HEK293 (cell line): ENCODE results near the gene CDKN2D.
A peak's percentile ranks its signal among the peaks of the same experiment; 100 is the strongest.

Source experiments
- CTCF ChIA-PET: fragments of 350-600 bp; formaldehyde crosslinking; extraction: SDS; loops from one replicate; lab custom pipeline; 2021; ENCODE audit warnings: antibody characterized with exemption; lab: Yijun Ruan, JAX
- POLR2A ChIA-PET: fragments of 300-600 bp; formaldehyde crosslinking; extraction: SDS; loops from one replicate; lab custom pipeline; 2020; ENCODE audit warnings: antibody characterized with exemption, inconsistent platforms; lab: Yijun Ruan, JAX
- H3K27ac ChIP-seq: fragments of 200-500 bp; sonication (Bioruptor generic); 2 replicates; pipeline ENCODE4 v1.5.1; 2014; ENCODE audit warnings: low read depth, low read length, control low read depth, inconsistent platforms; ENCODE audit errors: extremely low read depth
- H3K36me3 ChIP-seq, 2 experiments: fragments of 200-500 bp in 1 of 2; sonication (Bioruptor generic) in 1 of 2; 1 replicate in 1 of 2; 2 replicates in 1 of 2; pipeline ENCODE4 v1.5.1; 2014 to 2017; ENCODE audit warnings: inconsistent platforms in 2 of 2, low read length in 2 of 2; ENCODE audit not compliant: control insufficient read depth in 2 of 2, insufficient read depth in 1 of 2
- H3K4me1 ChIP-seq: fragments of 200-500 bp; sonication (Bioruptor generic); 2 replicates; pipeline ENCODE4 v1.5.1; 2014; ENCODE audit warnings: mild to moderate bottlenecking, low read length, inconsistent platforms; ENCODE audit not compliant: control insufficient read depth, insufficient read depth
- H3K4me3 ChIP-seq: 2 replicates; pipeline ENCODE4 v1.5.1; 2011; ENCODE audit warnings: low read depth, mild to moderate bottlenecking, control low read depth, low read length, moderate library complexity
- H3K9me3 ChIP-seq: fragments of 200-500 bp; sonication (Bioruptor generic); 2 replicates; pipeline ENCODE4 v1.5.1; 2014; ENCODE audit warnings: low read depth, low read length, inconsistent platforms; ENCODE audit not compliant: control insufficient read depth, insufficient read depth
- GLIS1 ChIP-seq: fragments of 450-650 bp; formaldehyde crosslinking; IDR thresholded peaks from 2 replicates; pipeline ENCODE4 v1.5.1; 2016; ENCODE audit warnings: missing biosample characterization, missing genetic modification characterization
- SP7 ChIP-seq: fragments of 450-650 bp; formaldehyde crosslinking; IDR thresholded peaks from 2 replicates; pipeline ENCODE4 v1.5.1; 2016; ENCODE audit warnings: missing biosample characterization, missing genetic modification characterization
- YY1 ChIP-seq: fragments of 450-650 bp; formaldehyde crosslinking; IDR thresholded peaks from 2 replicates; pipeline ENCODE4 v1.5.1; 2018; ENCODE audit warnings: missing biosample characterization, missing genetic modification characterization
- ZFP41 ChIP-seq: fragments of 450-650 bp; formaldehyde crosslinking; IDR thresholded peaks from 2 replicates; pipeline ENCODE4 v1.5.1; 2016; ENCODE audit warnings: missing biosample characterization, missing genetic modification characterization, borderline replicate concordance
- ZNF121 ChIP-seq: fragments of 450-650 bp; formaldehyde crosslinking; IDR thresholded peaks from 2 replicates; pipeline ENCODE4 v1.5.1; 2016; ENCODE audit warnings: missing biosample characterization, missing genetic modification characterization
- ZNF23 ChIP-seq: fragments of 450-650 bp; formaldehyde crosslinking; IDR thresholded peaks from 2 replicates; pipeline ENCODE4 v1.5.1; 2016; ENCODE audit warnings: missing biosample characterization, missing genetic modification characterization, borderline replicate concordance
- ZNF24 ChIP-seq: fragments of 450-650 bp; formaldehyde crosslinking; IDR thresholded peaks from 2 replicates; pipeline ENCODE4 v1.5.1; 2016; ENCODE audit warnings: missing biosample characterization, missing genetic modification characterization
- ZNF335 ChIP-seq: fragments of 450-650 bp; formaldehyde crosslinking; conservative IDR thresholded peaks from 2 replicates; pipeline ENCODE4 v1.5.1; 2016; ENCODE audit warnings: missing biosample characterization, missing genetic modification characterization
- ZNF660 ChIP-seq: fragments of 450-650 bp; IDR thresholded peaks from 2 replicates; pipeline ENCODE4 v1.5.1; 2018; ENCODE audit warnings: missing biosample characterization, mild to moderate bottlenecking, missing genetic modification characterization
- ZNF677 ChIP-seq: fragments of 450-650 bp; IDR thresholded peaks from 2 replicates; pipeline ENCODE4 v1.5.0; 2018; ENCODE audit warnings: missing biosample characterization, mild to moderate bottlenecking, missing genetic modification characterization, moderate library complexity
- TF ChIP-seq, protein P1 (sequence below): fragments of 450-650 bp; formaldehyde crosslinking; IDR thresholded peaks from 2 replicates; pipeline ENCODE4 v1.5.1; 2017; ENCODE audit warnings: missing biosample characterization, missing genetic modification characterization
- TF ChIP-seq, protein P2 (sequence below): fragments of 450-650 bp; formaldehyde crosslinking; IDR thresholded peaks from 2 replicates; pipeline ENCODE4 v1.5.1; 2016; ENCODE audit warnings: missing biosample characterization, missing genetic modification characterization

Gene CDKN2D

DNA sequence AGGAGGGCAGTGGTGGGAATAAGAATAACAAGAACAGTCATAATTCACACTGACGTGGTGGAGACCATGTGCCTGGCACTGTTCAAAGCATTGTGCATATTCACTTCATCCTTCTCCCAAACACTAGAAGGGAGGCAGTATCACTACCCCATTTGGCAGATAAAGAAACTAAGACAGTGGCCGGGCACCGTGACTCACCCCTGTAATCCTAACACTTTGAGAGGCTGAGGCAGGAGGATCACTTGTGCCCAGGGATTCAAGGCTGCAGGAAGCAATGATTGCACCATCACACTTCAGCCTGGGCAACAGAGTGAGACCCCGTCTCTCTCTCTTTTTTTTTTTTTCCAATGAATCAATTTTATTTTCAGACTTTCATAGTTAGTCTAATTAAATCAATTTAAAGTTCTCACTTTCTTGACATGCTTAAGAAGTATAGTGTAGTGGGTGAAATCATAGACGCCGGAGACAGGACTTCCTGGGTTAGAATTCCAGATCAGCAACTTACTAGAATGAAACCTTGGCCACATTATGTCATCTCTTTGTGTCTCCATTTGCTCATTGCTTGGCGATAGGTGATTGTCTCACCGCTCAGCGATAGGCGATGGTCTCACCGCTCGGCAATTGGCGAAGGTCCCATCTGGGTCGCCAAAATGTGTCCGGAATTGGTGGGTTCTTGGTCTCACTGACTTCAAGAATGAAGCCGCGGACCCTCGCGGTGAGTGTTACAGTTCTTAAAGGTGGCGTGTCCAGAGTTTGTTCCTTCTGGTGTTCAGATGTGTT is 30.4 kb downstream of the CDKN2D start:
- H3K27ac ChIP-seq = no peak overlapping the region
- POLR2A ChIA-PET = interaction anchor here (0.9 kb wide), 1 partner anchor 14 kb away, joined by 4 read pairs; no protein-coding TSS in a partner anchor
- H3K9me3 ChIP-seq = no peaks in the 10 kb centered on the region
- no peak overlapping the region for H3K4me3 ChIP-seq
- CTCF ChIA-PET = interaction anchor here (0.7 to 1.2 kb wide), 3 partner anchors 10 to 106 kb away, joined by 3 to 5 read pairs (median 5); no protein-coding TSS in a partner anchor
- peak; percentile 61; the same call in 1 of the 2 replicates for TF ChIP-seq ZNF121
- TF ChIP-seq, protein P1, sequence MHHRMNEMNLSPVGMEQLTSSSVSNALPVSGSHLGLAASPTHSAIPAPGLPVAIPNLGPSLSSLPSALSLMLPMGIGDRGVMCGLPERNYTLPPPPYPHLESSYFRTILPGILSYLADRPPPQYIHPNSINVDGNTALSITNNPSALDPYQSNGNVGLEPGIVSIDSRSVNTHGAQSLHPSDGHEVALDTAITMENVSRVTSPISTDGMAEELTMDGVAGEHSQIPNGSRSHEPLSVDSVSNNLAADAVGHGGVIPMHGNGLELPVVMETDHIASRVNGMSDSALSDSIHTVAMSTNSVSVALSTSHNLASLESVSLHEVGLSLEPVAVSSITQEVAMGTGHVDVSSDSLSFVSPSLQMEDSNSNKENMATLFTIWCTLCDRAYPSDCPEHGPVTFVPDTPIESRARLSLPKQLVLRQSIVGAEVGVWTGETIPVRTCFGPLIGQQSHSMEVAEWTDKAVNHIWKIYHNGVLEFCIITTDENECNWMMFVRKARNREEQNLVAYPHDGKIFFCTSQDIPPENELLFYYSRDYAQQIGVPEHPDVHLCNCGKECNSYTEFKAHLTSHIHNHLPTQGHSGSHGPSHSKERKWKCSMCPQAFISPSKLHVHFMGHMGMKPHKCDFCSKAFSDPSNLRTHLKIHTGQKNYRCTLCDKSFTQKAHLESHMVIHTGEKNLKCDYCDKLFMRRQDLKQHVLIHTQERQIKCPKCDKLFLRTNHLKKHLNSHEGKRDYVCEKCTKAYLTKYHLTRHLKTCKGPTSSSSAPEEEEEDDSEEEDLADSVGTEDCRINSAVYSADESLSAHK (tag by site-specific recombination) = no peak
- no peaks in the 10 kb centered on the region for H3K4me1 ChIP-seq
- H3K36me3 ChIP-seq = no peaks in the 10 kb centered on the region

- CTCF ChIA-PET = interaction anchor here (0.7 to 1.2 kb wide), 3 partner anchors 11 to 106 kb away, joined by 3 to 5 read pairs (median 5); no protein-coding TSS in a partner anchor
Measured at GRCh38 chr19:10537668-10538067, 31.1 kb downstream of the CDKN2D start.

GRCh38 chr19:10535613-10536012 is 33.2 kb downstream of the CDKN2D start:
- Histone ChIP-seq H3K4me3 (no peak overlapping the region), H3K4me1 (no peaks in the 10 kb centered on the region), H3K36me3 (no peaks in the 10 kb centered on the region), H3K27ac (no peak overlapping the region), H3K9me3 (no peaks in the 10 kb centered on the region)
- ChIA-PET CTCF (interaction anchor here (0.7 to 1.2 kb wide), 3 partner anchors 25 to 56 kb away, joined by 3 to 6 read pairs (median 3); no protein-coding TSS in a partner anchor), POLR2A (interaction anchor here (0.7 to 1.7 kb wide), 2 partner anchors 8 to 162 kb away, joined by 6 to 14 read pairs; partner anchors contain the start of gene ATG4D)
- TF ChIP-seq ZNF677 (no peak), GLIS1 (tag by site-specific recombination) (peak; percentile 65)

More at GRCh38 chr19:10537668-10538067, 31.1 kb downstream of the CDKN2D start:
- H3K27ac ChIP-seq = no peak overlapping the region
- H3K4me1 ChIP-seq = no peaks in the 10 kb centered on the region
- TF ChIP-seq GLIS1 (tag by site-specific recombination) (peak; percentile 58), ZNF660 (tag by site-specific recombination) (no peak), ZNF335 (tag by site-specific recombination) (0 out of 2 replicates have a peak, but pooled peaks have one; percentile 13), ZNF23 (tag by site-specific recombination) (no peak), YY1 (no peak)
- TF ChIP-seq, protein P2, sequence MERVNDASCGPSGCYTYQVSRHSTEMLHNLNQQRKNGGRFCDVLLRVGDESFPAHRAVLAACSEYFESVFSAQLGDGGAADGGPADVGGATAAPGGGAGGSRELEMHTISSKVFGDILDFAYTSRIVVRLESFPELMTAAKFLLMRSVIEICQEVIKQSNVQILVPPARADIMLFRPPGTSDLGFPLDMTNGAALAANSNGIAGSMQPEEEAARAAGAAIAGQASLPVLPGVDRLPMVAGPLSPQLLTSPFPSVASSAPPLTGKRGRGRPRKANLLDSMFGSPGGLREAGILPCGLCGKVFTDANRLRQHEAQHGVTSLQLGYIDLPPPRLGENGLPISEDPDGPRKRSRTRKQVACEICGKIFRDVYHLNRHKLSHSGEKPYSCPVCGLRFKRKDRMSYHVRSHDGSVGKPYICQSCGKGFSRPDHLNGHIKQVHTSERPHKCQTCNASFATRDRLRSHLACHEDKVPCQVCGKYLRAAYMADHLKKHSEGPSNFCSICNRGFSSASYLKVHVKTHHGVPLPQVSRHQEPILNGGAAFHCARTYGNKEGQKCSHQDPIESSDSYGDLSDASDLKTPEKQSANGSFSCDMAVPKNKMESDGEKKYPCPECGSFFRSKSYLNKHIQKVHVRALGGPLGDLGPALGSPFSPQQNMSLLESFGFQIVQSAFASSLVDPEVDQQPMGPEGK (tag by site-specific recombination) = no peak
- TF ChIP-seq, all 188 proteins: peak for 2
- Histone ChIP-seq H3K36me3 (no peaks in the 10 kb centered on the region), H3K9me3 (no peaks in the 10 kb centered on the region), H3K4me3 (no peak overlapping the region)
- POLR2A ChIA-PET = interaction anchor here (0.9 kb wide), 1 partner anchor 15 kb away, joined by 4 read pairs; no protein-coding TSS in a partner anchor

GRCh38 chr19:10533646-10534386 is 35.0 kb downstream of the CDKN2D start:
- Histone ChIP-seq H3K36me3 (no peaks in the 10 kb centered on the region), H3K4me3 (no peak overlapping the region), H3K4me1 (no peaks in the 10 kb centered on the region), H3K27ac (no peak overlapping the region), H3K9me3 (no peaks in the 10 kb centered on the region)
- ChIA-PET CTCF (interaction anchor here (0.6 to 1.0 kb wide), 3 partner anchors 17 to 47 kb away, joined by 3 to 4 read pairs (median 3); no protein-coding TSS in a partner anchor), POLR2A (interaction anchor here (1.7 kb wide), 1 partner anchor 10 kb away, joined by 6 read pairs; the partner anchor contains the start of gene ATG4D)
- TF ChIP-seq ZNF24 (tag by site-specific recombination) = no peak
- 0 out of 2 replicates have a peak, but pooled peaks have one; percentile 10 for TF ChIP-seq GLIS1 (tag by site-specific recombination)
- peak; percentile 96 for TF ChIP-seq SP7 (tag by site-specific recombination)
- TF ChIP-seq ZFP41 (tag by site-specific recombination) = no peak
